ENCODE results near the gene MYO9B. TPM values are rescaled to one million over a fixed set of nuclear protein-coding genes. Genes with fewer than 3 reads are reported as not detected.
"Not testable (repeated sequence)": the region's sequence is repeated elsewhere in the genome, so short reads cannot be mapped to it uniquely, and the experiment has no call there.

Gene MYO9B
- polyA plus RNA-seq, 1 donor, result 40.1 TPM

DNA sequence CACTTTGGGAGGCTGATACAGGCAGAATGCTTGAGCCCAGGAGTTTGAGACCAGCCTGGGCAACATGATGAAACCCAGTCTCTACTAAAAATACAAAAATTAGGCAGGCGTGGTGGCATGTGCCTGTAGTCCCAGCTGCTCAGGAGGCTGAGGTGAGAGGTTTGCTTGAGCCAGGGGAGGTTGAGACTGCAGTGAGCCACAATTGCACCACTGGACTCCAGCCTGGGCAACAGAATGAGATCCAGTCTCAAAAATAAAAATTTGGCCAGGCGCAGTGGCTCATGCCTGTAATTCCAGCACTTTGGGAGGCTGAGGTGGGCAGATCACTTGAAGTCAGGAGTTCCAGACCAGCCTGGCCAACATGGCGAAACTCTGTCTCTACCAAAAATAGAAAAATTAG lies 19.1 kb downstream of the MYO9B start:
- DNase-seq, result not testable (repeated sequence)

DNA sequence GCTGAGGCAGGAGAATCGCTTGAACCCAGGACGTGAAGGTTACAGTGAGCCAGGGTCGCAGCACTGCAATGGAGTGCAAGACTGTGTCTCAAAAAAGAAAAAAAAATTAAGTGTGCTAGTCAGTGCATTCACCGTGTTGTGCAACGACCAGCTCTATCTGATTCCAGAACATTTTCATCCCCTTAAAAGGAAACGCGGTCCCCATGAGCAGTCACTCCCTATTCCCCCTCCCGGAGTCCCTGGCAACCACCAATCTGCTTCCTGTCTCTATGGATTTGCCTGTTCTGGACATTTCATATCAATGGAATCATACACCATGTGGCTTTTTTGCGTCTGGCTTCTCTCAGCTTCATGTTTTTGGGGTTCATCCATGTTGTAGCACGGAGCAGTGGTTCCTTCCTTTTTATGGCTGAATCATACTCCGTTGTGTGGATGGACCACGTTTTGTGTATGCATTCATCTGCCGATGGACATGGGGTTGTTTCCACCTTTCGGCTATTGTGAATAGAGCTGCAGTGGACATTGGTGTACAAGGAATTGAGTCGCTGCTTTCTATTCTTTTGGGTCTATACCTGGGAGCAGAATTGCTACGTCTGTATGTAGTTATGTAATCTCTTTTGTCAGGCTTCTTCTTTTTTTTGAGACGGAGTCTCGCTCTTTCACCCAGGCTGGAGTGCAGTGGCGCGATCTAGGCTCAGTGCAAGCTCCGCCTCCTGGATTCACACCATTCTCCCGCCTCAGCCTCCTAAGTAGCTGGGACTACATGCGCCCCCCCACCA lies 19.8 kb downstream of the MYO9B start:
- no peak for DNase-seq

GRCh38 chr19:17097593-17098126 lies 22.1 kb downstream of the MYO9B start:
- DNase-seq, result no peak

DNA sequence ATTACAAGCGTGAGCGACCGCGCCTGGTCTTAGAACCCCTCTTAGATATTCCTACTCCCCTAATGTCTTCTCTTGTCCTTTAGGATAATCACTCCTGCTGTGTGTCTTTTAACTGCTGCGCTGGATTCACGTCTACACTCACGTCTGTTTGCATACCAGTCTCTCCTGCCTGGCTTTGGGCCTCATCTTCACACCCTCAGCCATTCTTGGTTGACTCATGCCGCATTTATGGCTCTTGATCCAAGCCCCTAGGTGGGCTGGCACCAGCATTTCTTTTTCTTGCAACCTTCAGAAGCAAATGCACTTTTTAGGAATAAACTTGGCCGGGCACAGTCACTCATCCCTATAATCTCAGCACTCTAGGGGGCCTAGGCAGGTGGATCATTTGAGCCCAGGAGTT lies 22.7 kb downstream of the MYO9B start:
- DNase-seq, result no peak

GRCh38 chr19:17101686-17102628 lies 26.4 kb downstream of the MYO9B start:
- DNase-seq, result no peak

- DNase-seq, result no peak
Measured at GRCh38 chr19:17103177-17103576, 27.6 kb downstream of the MYO9B start.

GRCh38 chr19:17104679-17105078 lies 29.1 kb downstream of the MYO9B start:
- DNase-seq, result no peak

DNA sequence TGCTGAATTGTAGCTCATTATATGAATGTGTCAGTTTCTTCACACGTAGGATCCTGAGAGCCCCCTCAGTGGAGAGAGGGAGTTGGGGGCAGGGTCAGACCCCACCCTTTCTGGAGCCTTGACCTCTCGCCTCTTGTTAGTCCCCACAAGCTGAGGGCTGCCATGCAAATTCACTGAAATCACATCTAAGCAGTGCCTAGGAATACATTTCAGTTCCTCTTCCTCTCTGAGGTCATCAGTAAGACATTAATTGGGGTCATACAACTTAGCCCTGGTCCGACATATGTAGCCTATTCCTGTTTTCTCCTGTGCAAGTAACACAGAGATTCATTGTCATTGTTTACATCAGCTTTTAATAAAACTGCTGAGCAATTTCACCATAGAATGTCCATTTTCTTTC lies 30.0 kb downstream of the MYO9B start:
- DNase-seq, result no peak

DNA sequence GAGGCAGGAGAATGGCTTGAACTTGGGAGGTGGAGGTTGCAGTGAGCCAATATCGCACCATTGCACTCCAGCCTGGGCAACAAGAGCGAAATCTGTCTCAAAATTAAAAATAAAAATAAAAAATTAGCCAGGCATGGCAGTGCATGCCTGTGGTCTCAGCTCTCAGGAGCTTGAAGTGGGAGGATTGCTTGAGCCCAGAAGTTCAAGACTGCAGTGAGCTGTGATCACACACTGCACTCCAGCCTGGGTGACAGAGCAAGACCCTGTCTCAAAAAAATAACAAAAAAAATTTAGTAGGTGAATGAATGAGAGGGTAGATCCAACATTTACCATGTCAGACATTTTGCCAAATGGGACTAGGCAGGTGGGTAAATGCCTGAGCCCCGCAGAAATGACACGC lies 31.4 kb downstream of the MYO9B start:
- not testable (repeated sequence) for DNase-seq

- peak; percentile 54 for DNase-seq
Measured at GRCh38 chr19:17107546-17108452, 32.2 kb downstream of the MYO9B start.

- no peak for DNase-seq
Measured at GRCh38 chr19:17108453-17108784, 32.8 kb downstream of the MYO9B start.

DNA sequence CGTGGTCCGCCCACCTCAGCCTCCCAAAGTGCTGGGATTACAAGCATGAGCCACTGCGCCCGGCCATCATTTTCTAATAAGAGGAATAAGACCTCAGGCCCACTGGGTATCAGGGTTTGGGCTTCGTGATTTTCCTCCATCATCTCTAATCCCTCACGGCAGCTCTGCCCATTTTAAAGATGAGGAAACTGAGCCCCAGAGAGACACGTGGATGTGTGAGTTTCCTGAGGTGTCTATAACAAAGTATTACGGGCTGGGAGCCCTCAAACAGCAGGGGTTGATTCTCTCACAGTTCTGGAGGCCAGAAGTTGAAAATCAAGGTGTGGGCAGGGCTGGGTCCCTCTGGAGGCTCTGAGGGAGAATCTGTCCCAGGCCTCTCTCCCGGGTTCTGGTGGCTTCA lies 33.7 kb downstream of the MYO9B start:
- DNase-seq, result no peak

- DNase-seq, result peak; percentile 38
Measured at GRCh38 chr19:17109962-17110598, 34.5 kb downstream of the MYO9B start.

GRCh38 chr19:17110599-17110966 lies 35.0 kb downstream of the MYO9B start:
- DNase-seq, result no peak

DNA sequence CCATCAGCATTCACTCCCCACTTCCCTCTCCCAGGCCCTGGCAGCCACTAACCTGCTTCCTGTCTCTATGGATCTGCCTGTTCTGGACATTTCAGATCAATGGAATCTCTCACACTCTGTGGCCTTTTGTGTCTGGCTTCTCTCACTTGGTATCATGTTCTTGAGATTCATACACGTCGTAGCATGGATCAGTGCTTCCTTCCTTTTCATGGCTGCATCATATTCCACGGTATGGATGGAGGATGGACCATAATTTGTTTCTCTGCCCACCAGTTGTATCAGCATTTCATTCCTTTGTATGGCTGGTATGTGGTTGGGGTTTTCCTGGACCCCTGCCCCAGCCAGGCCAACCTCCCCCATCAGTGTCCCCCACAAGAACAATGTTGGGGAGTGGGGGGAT lies 36.2 kb downstream of the MYO9B start:
- no peak for DNase-seq

GRCh38 chr19:17112271-17112670 lies 36.7 kb downstream of the MYO9B start:
- DNase-seq, result no peak

- DNase-seq, result no peak
Measured at GRCh38 chr19:17112700-17113099, 37.1 kb downstream of the MYO9B start.

DNA sequence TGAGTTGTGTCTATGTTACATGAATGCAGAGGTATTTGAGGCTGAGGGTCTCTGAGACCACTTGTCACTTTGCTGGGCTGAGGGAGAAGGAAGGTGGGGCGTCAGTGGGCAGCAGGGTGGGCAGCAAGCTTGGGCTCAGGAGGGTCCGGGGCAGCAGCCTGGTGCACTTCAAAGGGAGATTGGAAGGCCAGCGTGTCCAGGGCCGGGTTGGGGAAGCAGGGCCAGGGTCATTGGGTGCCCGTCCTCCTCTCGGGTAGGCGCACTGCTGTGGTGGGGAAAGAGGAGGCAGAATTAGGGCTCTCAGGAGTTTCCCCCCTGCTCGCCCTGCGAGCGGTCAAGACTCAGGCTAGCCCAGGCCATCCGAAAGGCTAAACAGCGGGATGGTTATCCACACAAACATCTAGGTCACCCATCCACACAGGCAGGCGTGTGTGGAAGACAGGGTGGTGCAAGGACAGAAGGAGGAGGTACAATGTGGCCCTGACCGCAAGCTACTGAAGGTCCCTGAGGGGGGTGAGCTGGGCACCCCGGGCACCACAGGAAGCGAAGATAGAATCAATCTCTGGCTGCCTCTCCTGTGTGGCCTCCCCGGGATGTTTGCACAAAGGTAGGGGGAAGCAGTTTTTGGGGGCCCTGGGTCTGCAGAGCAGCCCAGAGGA lies 37.7 kb downstream of the MYO9B start:
- no peak for DNase-seq

GRCh38 chr19:17114414-17114831 lies 38.8 kb downstream of the MYO9B start:
- no peak for DNase-seq

DNA sequence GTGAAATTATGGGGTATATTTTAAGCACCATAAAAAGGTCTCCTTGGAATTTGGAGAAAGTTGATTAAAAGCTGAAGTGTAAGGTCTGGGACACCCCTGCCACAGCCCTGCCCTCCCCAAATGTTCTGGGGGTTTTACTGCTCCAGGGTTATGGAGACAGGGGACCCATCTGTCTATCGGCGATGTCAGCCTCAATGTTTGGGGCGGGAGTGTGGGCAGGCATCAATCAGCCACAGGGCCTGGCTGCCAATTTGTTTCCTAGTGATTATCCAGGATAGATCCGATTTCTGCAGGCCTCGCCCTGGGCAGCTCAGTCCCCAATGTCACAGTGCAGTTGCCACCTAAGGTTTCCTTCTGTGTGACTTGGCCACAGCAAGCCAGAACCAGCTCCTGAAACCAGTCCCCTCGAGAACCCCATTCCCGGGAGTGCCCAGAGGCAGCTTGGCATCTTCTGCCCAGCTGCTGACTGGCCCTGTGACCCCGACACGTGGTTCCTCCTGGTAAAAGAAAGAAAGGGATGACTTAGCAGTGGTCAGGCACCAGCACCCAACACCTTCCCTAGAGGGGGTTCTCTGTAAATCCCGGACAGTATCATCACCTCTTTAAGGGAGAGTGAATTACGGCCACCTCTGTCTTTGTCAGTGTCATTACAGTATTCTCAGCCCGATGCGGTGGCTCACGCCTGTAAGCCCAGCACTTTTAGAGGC lies 41.6 kb downstream of the MYO9B start:
- no peak for DNase-seq

DNA sequence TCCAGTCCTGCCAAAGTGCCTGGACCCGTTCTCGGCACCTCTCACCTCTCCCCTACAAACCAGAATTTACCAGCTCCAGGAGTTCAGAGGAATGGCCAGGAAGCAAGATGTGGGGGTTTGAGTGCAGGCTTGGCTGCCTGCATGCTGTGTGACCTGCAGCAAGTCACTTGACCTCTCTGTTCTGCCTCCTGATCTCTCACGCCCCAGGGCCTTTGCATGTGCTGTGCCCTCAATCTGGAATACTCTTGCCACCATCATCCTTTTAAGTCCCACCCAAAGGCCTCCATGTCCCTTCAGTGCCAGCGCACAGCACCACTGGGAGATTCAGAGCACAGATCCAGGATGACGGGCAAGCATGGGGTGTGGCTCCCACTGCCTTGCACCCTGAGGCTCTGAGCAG lies 43.4 kb downstream of the MYO9B start:
- DNase-seq, result no peak

Data from hindlimb muscle (tissue), 1 donor.